HEK293T (cell line): ENCODE results near the gene ACVR1.

Experiments used
- CTCF ChIA-PET: fragments of 350-600 bp; formaldehyde crosslinking; extraction: SDS; loops from one replicate; lab custom pipeline; 2021; ENCODE audit warnings: antibody characterized with exemption, inconsistent platforms; lab: Yijun Ruan, JAX
- POLR2A ChIA-PET: fragments of 350-600 bp; formaldehyde crosslinking; extraction: SDS; loops from one replicate; lab custom pipeline; 2020; ENCODE audit warnings: antibody characterized with exemption, inconsistent platforms; lab: Yijun Ruan, JAX
- DNase-seq: peaks from one replicate; pipeline ENCODE4 v3.0.0; 2012; ENCODE audit warnings: mixed read lengths; ENCODE audit errors: extremely low spot score
- ARNT ChIP-seq: fragments of 450-650 bp; IDR thresholded peaks from 2 replicates; pipeline ENCODE4 v1.6.1; 2017; ENCODE audit warnings: mild to moderate bottlenecking
- BHLHE40 ChIP-seq: fragments of 450-650 bp; IDR thresholded peaks from 2 replicates; pipeline ENCODE4 v1.6.1; 2016; ENCODE audit warnings: mild to moderate bottlenecking, moderate library complexity, borderline replicate concordance
- CTBP1 ChIP-seq: fragments of 450-650 bp; IDR thresholded peaks from 2 replicates; pipeline ENCODE4 v1.6.1; 2016; ENCODE audit warnings: borderline replicate concordance
- ELF4 ChIP-seq: fragments of 450-650 bp; IDR thresholded peaks from 2 replicates; pipeline ENCODE4 v1.6.1; 2017; ENCODE audit warnings: antibody characterized with exemption
- FOXA1 ChIP-seq: fragments of 450-650 bp; IDR thresholded peaks from 2 replicates; pipeline ENCODE4 v1.6.1; 2016; ENCODE audit warnings: mild to moderate bottlenecking
- FOXK2 ChIP-seq: fragments of 450-650 bp; IDR thresholded peaks from 2 replicates; pipeline ENCODE4 v1.6.1; 2016; ENCODE audit warnings: mild to moderate bottlenecking
- FOXM1 ChIP-seq: fragments of 450-650 bp; IDR thresholded peaks from 2 replicates; pipeline ENCODE4 v1.6.1; 2017; ENCODE audit warnings: mild to moderate bottlenecking, borderline replicate concordance
- HDGF ChIP-seq: fragments of 450-650 bp; IDR thresholded peaks from 2 replicates; pipeline ENCODE4 v1.6.1; 2017; ENCODE audit warnings: antibody characterized with exemption, borderline replicate concordance
- L3MBTL2 ChIP-seq: fragments of 450-650 bp; conservative IDR thresholded peaks from 2 replicates; pipeline ENCODE4 v1.6.1; 2016; ENCODE audit warnings: mild to moderate bottlenecking
- LEF1 ChIP-seq: fragments of 450-650 bp; IDR thresholded peaks from 2 replicates; pipeline ENCODE4 v1.6.1; 2017; ENCODE audit warnings: mild to moderate bottlenecking, borderline replicate concordance
- NFRKB ChIP-seq: fragments of 450-650 bp; IDR thresholded peaks from 2 replicates; pipeline ENCODE4 v1.6.1; 2016; ENCODE audit warnings: mild to moderate bottlenecking, moderate library complexity
- SP1 ChIP-seq: fragments of 450-650 bp; IDR thresholded peaks from 2 replicates; pipeline ENCODE4 v1.6.1; 2017
- SUZ12 ChIP-seq: fragments of 450-650 bp; IDR thresholded peaks from 2 replicates; pipeline ENCODE4 v1.6.1; 2016; ENCODE audit warnings: mild to moderate bottlenecking
- TARDBP ChIP-seq: fragments of 450-650 bp; IDR thresholded peaks from 2 replicates; pipeline ENCODE4 v1.6.1; 2016
- ZNF384 ChIP-seq: fragments of 450-650 bp; IDR thresholded peaks from 2 replicates; pipeline ENCODE4 v1.6.1; 2016
- TF ChIP-seq, protein P1 (sequence below): fragments of 450-650 bp; IDR thresholded peaks from 2 replicates; pipeline ENCODE4 v1.6.1; 2016

ACVR1 gene

GRCh38 chr2:157737656-157738055 lies 138.5 kb downstream of the ACVR1 start:
- ChIA-PET POLR2A (no interaction called here), CTCF (no interaction called here)
- TF ChIP-seq TARDBP (no peak), BHLHE40 (no peak), ZNF384 (no peak), ELF4 (no peak), ARNT (no peak), SUZ12 (no peak)
- DNase-seq, result no peak

GRCh38 chr2:157735532-157735931 lies 140.6 kb downstream of the ACVR1 start:
- CTCF ChIA-PET, result no interaction called here
- no peak for DNase-seq
- TF ChIP-seq FOXM1, result no peak
- TF ChIP-seq, protein P1, sequence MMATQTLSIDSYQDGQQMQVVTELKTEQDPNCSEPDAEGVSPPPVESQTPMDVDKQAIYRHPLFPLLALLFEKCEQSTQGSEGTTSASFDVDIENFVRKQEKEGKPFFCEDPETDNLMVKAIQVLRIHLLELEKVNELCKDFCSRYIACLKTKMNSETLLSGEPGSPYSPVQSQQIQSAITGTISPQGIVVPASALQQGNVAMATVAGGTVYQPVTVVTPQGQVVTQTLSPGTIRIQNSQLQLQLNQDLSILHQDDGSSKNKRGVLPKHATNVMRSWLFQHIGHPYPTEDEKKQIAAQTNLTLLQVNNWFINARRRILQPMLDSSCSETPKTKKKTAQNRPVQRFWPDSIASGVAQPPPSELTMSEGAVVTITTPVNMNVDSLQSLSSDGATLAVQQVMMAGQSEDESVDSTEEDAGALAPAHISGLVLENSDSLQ, result no peak
- no peak for TF ChIP-seq NFRKB
- no peak for TF ChIP-seq BHLHE40
- no peak for TF ChIP-seq SP1
- TF ChIP-seq L3MBTL2, result no peak
- no peak for TF ChIP-seq FOXK2
- POLR2A ChIA-PET, result no interaction called here

DNA sequence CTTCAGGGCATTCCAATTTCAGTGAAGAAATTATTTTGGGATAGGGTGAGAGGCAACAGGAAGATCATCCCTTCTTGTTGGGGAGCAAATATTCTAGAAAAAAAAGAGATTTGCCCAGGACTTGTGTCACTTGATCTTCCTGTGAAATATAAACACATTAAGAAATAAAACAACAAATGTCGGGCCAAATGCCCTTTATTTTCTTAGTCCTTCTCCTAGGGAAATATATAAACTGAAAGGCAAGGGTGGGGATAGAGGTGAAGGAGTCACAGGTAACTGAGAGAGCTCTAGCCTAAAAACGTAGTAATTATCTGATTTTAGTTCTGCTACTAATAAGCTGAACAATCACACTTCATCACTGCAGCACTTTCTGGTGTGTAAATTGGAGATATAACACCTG lies 142.9 kb downstream of the ACVR1 start:
- ChIA-PET POLR2A (no interaction called here), CTCF (no interaction called here)
- DNase-seq, result no peak
- TF ChIP-seq FOXK2, result no peak
- no peak for TF ChIP-seq FOXA1
- no peak for TF ChIP-seq NFRKB
- no peak for TF ChIP-seq ARNT
- TF ChIP-seq HDGF, result no peak
- no peak for TF ChIP-seq SUZ12
- TF ChIP-seq ELF4, result no peak
- TF ChIP-seq, protein P1, result no peak
- TF ChIP-seq CTBP1, result no peak
- no peak for TF ChIP-seq LEF1
- TF ChIP-seq L3MBTL2, result no peak
- TF ChIP-seq ZNF384, result no peak
- TF ChIP-seq SP1, result no peak

GRCh38 chr2:157732596-157732995 lies 143.5 kb downstream of the ACVR1 start:
- ChIA-PET CTCF (no interaction called here), POLR2A (no interaction called here)
- TF ChIP-seq FOXA1, result no peak
- no peak for TF ChIP-seq ZNF384
- TF ChIP-seq SP1, result no peak
- TF ChIP-seq SUZ12, result no peak
- no peak for TF ChIP-seq ARNT
- no peak for TF ChIP-seq LEF1
- no peak for TF ChIP-seq CTBP1
- no peak for DNase-seq

DNA sequence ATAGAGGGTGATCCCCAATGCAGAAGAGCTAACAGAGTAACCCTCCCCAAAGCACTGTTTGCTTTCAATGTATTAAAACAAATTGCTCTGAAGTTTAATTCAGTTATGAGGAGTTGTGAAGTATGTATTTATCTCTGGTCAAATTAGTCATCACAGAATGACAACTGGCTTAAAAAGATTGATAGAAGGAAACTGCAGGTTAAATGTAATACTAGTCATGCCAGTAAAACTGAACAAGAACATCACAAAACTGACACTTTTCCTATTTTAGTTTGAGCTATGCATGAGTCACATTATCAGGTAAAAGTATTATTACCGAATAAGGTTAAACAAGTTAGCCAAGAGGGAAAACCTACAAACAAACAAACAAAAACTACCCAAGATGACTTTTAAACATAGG lies 148.4 kb downstream of the ACVR1 start:
- TF ChIP-seq ARNT (no peak), ELF4 (no peak), NFRKB (no peak), HDGF (no peak), TARDBP (no peak), ZNF384 (no peak), BHLHE40 (no peak), SUZ12 (no peak), CTBP1 (no peak), LEF1 (no peak), L3MBTL2 (no peak), SP1 (no peak), FOXM1 (no peak), FOXK2 (no peak), FOXA1 (no peak)
- TF ChIP-seq, protein P1, result no peak
- ChIA-PET CTCF (no interaction called here), POLR2A (no interaction called here)
- DNase-seq, result no peak

DNA sequence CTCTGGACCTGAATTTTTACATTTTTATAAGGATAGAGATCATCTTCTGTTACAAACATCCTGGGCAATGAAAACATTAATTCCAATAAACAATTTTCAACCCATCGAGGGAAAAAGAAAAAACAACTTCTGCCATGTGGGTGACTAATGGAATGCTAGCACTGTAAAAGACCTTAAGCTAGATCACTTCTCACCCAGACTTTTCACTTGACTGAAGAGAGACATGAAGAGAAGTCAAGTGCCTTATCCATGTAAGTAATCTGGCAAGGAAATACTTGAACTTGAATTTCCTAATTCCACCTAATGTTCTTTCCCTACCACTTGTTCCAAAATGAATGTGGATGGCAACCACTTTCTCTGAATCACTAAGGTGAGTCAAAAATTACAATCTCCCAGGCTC lies 149.2 kb downstream of the ACVR1 start:
- no peak for DNase-seq
- no peak for TF ChIP-seq ZNF384
- no peak for TF ChIP-seq HDGF
- CTCF ChIA-PET, result no interaction called here
- POLR2A ChIA-PET, result no interaction called here

- ChIA-PET POLR2A (no interaction called here), CTCF (no interaction called here)
- TF ChIP-seq SP1 (no peak), FOXK2 (no peak), ZNF384 (no peak), FOXM1 (no peak), SUZ12 (no peak), NFRKB (no peak), L3MBTL2 (no peak), FOXA1 (no peak), ARNT (no peak), BHLHE40 (no peak), CTBP1 (no peak), HDGF (no peak), TARDBP (no peak), LEF1 (no peak)
- TF ChIP-seq, protein P1, result no peak
- no peak for DNase-seq
Observed at GRCh38 chr2:157725846-157726245, 150.3 kb downstream of the ACVR1 start.
